ENCODE measurements around the gene LRRK2.
A peak's percentile ranks its signal among the peaks of the same experiment; 100 is the strongest.

Gene LRRK2

DNA sequence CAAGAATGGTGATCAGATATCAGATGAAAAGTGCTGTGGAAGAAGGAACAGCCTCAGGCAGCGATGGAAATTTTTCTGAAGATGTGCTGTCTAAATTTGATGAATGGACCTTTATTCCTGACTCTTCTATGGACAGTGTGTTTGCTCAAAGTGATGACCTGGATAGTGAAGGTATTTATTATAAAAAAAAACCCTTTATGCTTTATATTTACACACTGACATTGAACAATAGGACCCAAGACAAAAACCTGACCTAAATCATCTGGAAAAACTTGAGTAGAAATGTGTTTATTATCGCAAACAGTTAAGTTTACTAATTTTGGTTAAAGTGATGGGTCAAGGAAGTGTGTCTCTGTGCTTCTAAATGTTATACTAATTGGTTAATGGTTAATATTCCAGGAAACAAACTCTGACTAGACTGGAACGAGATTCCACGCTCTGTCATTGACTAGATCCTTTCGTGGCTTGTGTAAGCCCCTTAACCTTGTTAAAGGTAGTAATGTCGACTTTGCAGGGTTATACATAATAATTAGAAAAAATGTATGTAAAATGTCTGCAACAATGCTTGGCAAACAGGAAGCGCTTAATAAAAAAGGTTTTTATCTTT lies 62.7 kb downstream of the LRRK2 start:
- no peaks in the 10 kb centered on the region for H3K27me3 Mint-ChIP-seq
- ATAC-seq (replicated peaks): no peak
- no peak overlapping the region for H3K27ac Mint-ChIP-seq
- H3K4me3 Mint-ChIP-seq: no peak overlapping the region
- H3K4me1 Mint-ChIP-seq: no peaks in the 10 kb centered on the region
- DNase-seq: no peak
- peaks cover 15 to 40% of the 10 kb centered on the region in 2 donors for H3K36me3 Mint-ChIP-seq
- peaks cover 0 to 2% of the 10 kb centered on the region in 2 donors for H3K9me3 Mint-ChIP-seq

DNA sequence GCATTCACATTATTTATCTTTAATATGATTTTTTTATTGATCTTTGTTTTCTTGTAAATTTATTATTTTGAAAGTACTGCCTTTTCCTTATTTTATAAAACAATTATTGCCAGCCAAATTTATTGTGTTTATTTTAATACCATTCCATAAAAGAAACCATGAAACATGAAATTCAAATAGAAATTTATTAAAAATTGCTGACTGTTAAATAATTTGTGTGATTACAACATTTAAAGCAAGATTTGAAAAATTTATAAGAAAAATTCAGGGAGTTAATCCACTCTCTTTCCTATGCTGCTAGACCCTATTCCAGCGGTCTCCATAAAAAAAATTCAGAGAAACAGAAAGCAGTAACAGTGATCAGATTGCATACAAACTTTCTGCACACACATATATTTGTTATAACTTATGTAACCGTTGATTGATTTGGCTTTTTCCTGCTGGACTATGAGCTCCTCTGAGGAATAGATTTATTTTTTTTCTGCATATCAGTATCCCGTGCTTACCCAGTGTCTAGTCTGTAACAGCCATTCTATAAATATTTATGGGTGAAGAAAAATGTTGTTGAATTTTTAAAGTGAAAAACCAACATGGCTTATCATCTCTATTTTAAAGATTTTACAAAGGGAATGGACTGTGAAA lies 68.1 kb downstream of the LRRK2 start:
- Mint-ChIP-seq H3K4me3 (no peak overlapping the region), H3K27me3 (no peaks in the 10 kb centered on the region), H3K27ac (no peak overlapping the region), H3K36me3 (peaks cover 19 to 31% of the 10 kb centered on the region in 2 donors), H3K4me1 (no peaks in the 10 kb centered on the region), H3K9me3 (peaks cover 0 to 2% of the 10 kb centered on the region in 2 donors)
- no peak for ATAC-seq (replicated peaks)
- DNase-seq: no peak

DNA sequence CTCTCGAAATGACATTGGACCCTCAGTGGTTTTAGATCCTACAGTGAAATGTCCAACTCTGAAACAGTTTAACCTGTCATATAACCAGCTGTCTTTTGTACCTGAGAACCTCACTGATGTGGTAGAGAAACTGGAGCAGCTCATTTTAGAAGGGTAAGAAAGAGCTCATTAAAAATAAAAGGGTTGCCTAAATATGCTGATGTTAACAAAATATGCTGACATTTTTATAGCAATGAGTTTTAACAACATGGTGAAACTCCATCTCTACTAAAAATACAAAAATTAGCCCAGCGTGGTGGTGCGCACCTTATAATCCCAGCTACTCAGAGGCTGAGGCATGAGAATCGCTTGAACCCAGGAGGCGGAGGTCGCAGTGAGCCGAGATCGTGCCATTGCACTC lies 73.5 kb downstream of the LRRK2 start:
- DNase-seq (no peak), ATAC-seq (replicated peaks) (no peak)
- H3K9me3 Mint-ChIP-seq: no peaks in the 10 kb centered on the region
- no peaks in the 10 kb centered on the region for H3K4me1 Mint-ChIP-seq
- H3K4me3 Mint-ChIP-seq: no peak overlapping the region
- no peaks in the 10 kb centered on the region for H3K27me3 Mint-ChIP-seq
- H3K27ac Mint-ChIP-seq: no peak overlapping the region
- H3K36me3 Mint-ChIP-seq: peaks cover 15 to 16% of the 10 kb centered on the region in 2 donors

DNA sequence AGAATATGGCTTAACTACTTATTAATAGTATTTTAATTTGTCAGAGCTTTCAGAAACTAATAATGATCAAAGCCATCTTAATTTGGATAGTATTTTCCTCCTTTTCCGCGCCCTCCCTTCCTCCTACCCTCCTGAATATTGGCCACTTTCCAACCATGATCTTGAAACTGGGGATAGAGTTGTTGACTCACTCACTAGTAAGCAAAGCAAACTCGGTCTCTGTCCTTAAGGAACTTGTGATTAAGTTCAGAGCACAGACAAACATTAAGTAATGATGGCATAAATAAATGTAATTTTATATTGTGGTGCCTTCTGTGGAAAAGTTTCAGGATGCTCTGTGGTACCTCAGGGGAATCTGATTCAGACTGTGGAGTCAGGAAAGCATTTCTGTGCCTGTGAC lies 75.7 kb downstream of the LRRK2 start:
- Mint-ChIP-seq H3K27ac (no peak overlapping the region), H3K36me3 (peaks cover 13 to 16% of the 10 kb centered on the region in 2 donors)
- no peak for DNase-seq

DNA sequence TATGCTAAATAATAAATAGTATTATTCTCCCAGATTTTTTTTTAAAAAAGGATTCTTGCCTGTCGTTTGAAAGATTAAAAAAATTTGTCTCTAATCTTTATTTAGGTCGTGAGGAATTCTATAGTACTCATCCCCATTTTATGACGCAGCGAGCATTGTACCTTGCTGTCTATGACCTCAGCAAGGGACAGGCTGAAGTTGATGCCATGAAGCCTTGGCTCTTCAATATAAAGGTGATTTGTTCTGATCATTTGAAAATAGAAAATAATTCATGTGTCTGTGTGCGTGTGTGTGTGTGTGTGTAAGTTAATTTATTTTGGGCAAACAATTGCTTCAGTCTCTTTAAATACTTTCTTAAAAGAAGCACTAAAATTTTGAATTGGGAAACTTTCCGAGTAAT lies 84.2 kb downstream of the LRRK2 start:
- Mint-ChIP-seq H3K4me1 (peaks cover 2 to 8% of the 10 kb centered on the region in 2 donors), H3K9me3 (no peaks in the 10 kb centered on the region), H3K27me3 (no peaks in the 10 kb centered on the region), H3K36me3 (peaks cover 7 to 17% of the 10 kb centered on the region in 2 donors), H3K4me3 (no peak overlapping the region), H3K27ac (no peak overlapping the region)
- ATAC-seq (replicated peaks) (no peak), DNase-seq (no peak)

More for the DNA sequence above, 75.7 kb downstream of the LRRK2 start:
- H3K9me3 Mint-ChIP-seq: no peaks in the 10 kb centered on the region
- H3K27me3 Mint-ChIP-seq: no peaks in the 10 kb centered on the region
- no peaks in the 10 kb centered on the region for H3K4me1 Mint-ChIP-seq
- H3K4me3 Mint-ChIP-seq: no peak overlapping the region
- ATAC-seq (replicated peaks): no peak

DNA sequence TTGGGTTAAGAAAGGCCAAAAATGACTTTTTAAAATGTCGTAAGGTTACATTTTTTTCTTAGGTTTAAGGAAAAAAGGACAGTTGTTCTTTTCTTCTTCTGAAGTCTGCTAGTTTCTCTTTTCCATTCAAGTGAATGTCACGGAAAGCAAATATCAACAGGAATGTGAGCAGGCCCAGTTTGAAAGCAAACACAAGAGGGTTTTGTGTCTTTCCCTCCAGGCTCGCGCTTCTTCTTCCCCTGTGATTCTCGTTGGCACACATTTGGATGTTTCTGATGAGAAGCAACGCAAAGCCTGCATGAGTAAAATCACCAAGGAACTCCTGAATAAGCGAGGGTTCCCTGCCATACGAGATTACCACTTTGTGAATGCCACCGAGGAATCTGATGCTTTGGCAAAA lies 85.4 kb downstream of the LRRK2 start:
- Mint-ChIP-seq H3K9me3 (no peaks in the 10 kb centered on the region), H3K4me3 (no peak overlapping the region), H3K36me3 (peaks cover 8 to 25% of the 10 kb centered on the region in 2 donors), H3K27ac (no peak overlapping the region), H3K4me1 (peaks cover 8 to 20% of the 10 kb centered on the region in 2 donors), H3K27me3 (no peaks in the 10 kb centered on the region)
- no peak for DNase-seq
- ATAC-seq (replicated peaks): no peak

DNA sequence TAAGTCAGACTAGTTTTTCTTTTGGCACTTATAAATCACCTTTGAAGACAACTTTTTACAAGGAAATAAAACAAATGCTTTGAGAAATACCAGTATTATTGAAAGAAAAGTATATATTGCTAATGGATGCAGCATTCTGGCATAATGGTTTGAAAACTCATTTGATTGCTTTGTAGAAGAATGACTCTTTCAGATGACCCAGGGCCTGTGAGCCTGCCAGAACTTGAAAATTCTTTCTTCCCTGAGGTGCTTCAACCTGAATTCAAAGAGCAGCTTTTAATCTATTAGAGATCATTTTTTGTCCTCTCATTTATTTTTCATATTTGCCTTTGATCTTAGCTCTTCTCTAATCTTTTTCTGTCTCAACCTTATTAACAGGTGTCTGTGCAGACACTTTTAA lies 87.4 kb downstream of the LRRK2 start:
- Mint-ChIP-seq H3K4me3 (no peak overlapping the region), H3K4me1 (peaks cover 9 to 22% of the 10 kb centered on the region in 2 donors), H3K9me3 (no peaks in the 10 kb centered on the region), H3K27me3 (no peaks in the 10 kb centered on the region), H3K36me3 (peaks cover 9 to 21% of the 10 kb centered on the region in 2 donors), H3K27ac (no peak overlapping the region)
- DNase-seq (no peak), ATAC-seq (replicated peaks) (no peak)

DNA sequence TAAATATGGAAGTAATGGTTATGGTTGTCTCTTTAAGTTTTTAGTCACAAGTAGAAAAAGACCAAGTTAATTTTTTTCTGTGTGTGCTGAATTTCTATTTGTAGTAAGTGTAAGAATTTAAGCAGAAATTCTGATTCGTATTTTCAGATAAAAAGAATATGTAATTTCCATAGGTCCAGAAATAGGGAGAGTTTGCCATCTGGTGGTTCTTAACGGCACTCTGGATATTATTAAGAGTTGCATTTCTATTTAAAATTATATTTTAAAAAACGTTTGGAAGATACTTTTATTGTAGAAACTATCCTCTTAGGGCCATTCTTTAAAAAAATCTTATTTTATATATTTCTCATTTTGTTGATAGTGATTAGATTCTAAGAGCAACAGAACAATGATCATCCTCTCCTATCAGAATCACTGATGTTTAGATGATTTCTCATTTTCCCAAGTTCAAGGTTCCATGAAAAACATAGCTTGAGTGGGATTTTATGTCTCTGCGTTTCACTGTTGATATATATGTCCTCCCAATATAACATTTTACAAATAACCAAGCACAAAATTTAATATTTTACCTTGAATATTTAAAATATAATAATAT lies 88.3 kb downstream of the LRRK2 start:
- Mint-ChIP-seq H3K27me3 (no peaks in the 10 kb centered on the region), H3K9me3 (no peaks in the 10 kb centered on the region), H3K27ac (no peak overlapping the region), H3K36me3 (peaks cover 9 to 21% of the 10 kb centered on the region in 2 donors), H3K4me1 (peaks cover 9 to 22% of the 10 kb centered on the region in 2 donors), H3K4me3 (no peak overlapping the region)
- ATAC-seq (replicated peaks) (no peak), DNase-seq (no peak)

DNA sequence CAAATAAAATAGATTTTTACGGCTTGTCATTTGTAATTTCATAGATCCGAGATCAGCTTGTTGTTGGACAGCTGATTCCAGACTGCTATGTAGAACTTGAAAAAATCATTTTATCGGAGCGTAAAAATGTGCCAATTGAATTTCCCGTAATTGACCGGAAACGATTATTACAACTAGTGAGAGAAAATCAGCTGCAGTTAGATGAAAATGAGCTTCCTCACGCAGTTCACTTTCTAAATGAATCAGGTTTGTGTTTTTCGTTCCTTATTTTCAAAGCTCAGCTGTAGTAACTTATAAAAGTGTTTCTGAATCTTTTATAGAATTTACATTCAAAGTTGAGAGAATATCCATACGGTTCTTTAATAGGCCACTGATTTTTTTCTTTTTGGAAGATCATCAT lies 89.1 kb downstream of the LRRK2 start:
- H3K9me3 Mint-ChIP-seq: no peaks in the 10 kb centered on the region
- ATAC-seq (replicated peaks) (peak; percentile 42 to 66), DNase-seq (no peak)
- H3K4me3 Mint-ChIP-seq: peak overlapping the region in 1 of 2 donors; percentile 32
- peak overlapping the region; percentile 59 for H3K27ac Mint-ChIP-seq
- peaks cover 9 to 22% of the 10 kb centered on the region in 2 donors for H3K4me1 Mint-ChIP-seq
- H3K27me3 Mint-ChIP-seq: no peaks in the 10 kb centered on the region
- peaks cover 8 to 20% of the 10 kb centered on the region in 2 donors for H3K36me3 Mint-ChIP-seq

DNA sequence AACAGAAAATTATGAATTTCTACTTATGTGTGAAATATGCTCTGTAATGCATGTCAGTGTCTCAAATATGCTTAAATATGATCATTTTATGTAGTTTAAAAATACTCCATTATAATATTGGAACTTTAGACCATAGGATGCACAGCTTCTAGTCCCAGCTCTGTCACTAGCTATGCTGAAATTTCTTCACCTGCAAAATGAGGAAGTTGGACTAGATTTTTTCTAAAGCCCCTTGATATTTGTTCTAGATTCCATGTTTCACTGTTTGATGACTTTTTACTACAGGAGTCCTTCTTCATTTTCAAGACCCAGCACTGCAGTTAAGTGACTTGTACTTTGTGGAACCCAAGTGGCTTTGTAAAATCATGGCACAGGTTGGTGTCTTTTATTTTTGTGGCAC lies 90.1 kb downstream of the LRRK2 start:
- H3K4me1 Mint-ChIP-seq: peaks cover 9 to 22% of the 10 kb centered on the region in 2 donors
- peaks cover 6 to 17% of the 10 kb centered on the region in 2 donors for H3K36me3 Mint-ChIP-seq
- no peak for DNase-seq
- peak; percentile 45 to 46 for ATAC-seq (replicated peaks)
- no peak overlapping the region for H3K27ac Mint-ChIP-seq
- H3K27me3 Mint-ChIP-seq: no peaks in the 10 kb centered on the region
- H3K4me3 Mint-ChIP-seq: no peak overlapping the region
- H3K9me3 Mint-ChIP-seq: no peaks in the 10 kb centered on the region

DNA sequence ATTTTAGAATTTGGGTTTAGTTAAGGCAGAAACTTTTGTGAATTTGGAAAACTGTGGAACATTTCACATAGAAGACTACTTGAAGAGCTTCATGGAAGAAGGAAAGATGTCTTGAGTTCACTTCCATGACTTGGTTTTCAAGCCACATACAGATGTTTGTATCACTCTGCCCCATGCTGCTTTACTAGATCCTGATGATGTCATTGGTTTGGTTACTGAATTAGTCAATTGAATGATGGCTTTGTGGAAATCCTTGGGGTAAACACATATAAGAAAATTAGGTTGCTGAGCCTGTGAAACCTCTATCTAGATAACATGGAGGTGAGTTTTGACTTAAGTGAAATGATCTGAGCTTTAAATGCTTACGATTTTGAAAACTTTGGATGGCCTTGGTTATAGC lies 90.6 kb downstream of the LRRK2 start:
- ATAC-seq (replicated peaks) (no peak), DNase-seq (no peak)
- Mint-ChIP-seq H3K4me3 (no peak overlapping the region), H3K27me3 (no peaks in the 10 kb centered on the region), H3K9me3 (no peaks in the 10 kb centered on the region), H3K36me3 (peaks cover 6 to 17% of the 10 kb centered on the region in 2 donors), H3K27ac (no peak overlapping the region), H3K4me1 (peaks cover 9 to 22% of the 10 kb centered on the region in 2 donors)

DNA sequence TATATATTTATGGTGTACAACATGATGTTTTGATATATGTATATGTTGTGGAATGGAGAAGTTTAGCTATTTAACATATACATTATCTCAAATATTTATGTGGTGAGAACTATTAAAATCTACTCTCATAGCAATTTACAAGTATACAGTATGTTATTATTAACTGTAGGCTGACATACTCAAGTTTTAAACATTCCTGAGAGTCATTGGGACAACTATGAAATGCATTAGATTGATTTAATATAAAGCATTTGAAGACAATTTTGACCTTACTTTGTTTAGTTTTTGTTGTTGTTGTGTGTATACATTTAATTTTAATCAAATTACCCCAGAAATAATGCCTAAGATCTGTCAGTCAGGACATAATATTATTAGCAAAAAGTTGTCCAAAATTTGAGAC lies 99.5 kb downstream of the LRRK2 start:
- H3K4me1 Mint-ChIP-seq: peaks cover 0 to 2% of the 10 kb centered on the region in 2 donors
- H3K36me3 Mint-ChIP-seq: peaks cover 21% of the 10 kb centered on the region in 2 donors
- no peaks in the 10 kb centered on the region for H3K9me3 Mint-ChIP-seq
- no peak overlapping the region for H3K4me3 Mint-ChIP-seq
- ATAC-seq (replicated peaks) (no peak), DNase-seq (no peak)
- no peaks in the 10 kb centered on the region for H3K27me3 Mint-ChIP-seq
- H3K27ac Mint-ChIP-seq: no peak overlapping the region

DNA sequence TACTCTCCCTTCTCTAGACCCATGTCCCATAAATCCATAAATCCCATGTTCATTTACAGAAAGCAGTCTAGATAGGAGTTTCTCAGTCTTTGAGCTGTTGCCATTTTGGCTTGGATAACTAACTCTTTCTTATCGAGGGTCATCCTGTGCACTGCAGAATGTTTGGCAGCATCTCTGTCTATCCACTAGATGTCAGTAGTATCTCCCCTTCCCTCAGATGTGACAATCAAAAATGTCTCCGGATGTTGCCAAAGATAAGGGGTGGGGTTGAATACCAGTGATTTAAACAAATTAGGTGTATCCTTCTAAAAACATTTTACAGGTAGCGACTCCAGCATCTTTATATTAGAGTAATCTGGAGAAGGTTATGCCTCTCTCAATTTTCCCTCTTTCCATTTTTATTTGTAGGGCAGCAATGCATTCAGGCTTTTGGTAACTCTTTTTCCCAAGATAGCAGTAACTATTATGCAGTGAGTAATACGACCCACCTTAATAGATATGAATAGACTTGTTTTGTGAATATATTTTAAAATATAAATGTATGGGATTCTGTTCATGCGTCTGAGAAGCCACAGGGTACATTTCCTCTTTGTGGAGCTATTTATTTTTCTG lies 100.7 kb downstream of the LRRK2 start:
- Mint-ChIP-seq H3K4me1 (peaks cover 0 to 2% of the 10 kb centered on the region in 2 donors), H3K27ac (no peak overlapping the region), H3K36me3 (peaks cover 28% of the 10 kb centered on the region in 2 donors), H3K9me3 (no peaks in the 10 kb centered on the region), H3K27me3 (no peaks in the 10 kb centered on the region), H3K4me3 (no peak overlapping the region)
- ATAC-seq (replicated peaks) (peak; percentile 83 to 84), DNase-seq (peak; percentile 1)

DNA sequence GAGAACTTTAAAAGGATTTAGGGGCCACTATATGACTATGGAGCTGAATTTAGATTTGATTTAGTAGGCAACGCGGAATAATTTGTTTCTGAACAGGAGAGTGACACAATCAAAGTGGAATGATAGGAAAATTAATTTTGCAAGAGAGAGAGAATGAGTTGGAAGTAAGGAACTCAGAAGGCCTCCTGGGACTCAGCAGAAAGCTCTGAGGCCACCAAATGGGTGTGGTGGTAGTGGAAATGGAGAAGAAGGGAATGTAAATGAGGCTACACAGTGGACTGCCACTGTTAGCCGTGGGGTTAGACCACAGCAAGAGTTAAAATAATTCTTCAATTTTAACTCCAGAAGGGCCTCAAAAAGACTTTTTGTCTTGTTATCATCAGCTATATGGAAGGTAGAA lies 102.7 kb downstream of the LRRK2 start:
- no peak overlapping the region for H3K27ac Mint-ChIP-seq
- peaks cover 38 to 41% of the 10 kb centered on the region in 2 donors for H3K36me3 Mint-ChIP-seq
- H3K4me1 Mint-ChIP-seq: peaks cover 0 to 2% of the 10 kb centered on the region in 2 donors
- H3K27me3 Mint-ChIP-seq: no peaks in the 10 kb centered on the region
- no peak for DNase-seq
- no peak for ATAC-seq (replicated peaks)
- H3K4me3 Mint-ChIP-seq: no peak overlapping the region
- H3K9me3 Mint-ChIP-seq: peaks cover 0 to 3% of the 10 kb centered on the region in 2 donors

Measured in stimulated activated naive B cell treated with anti-CD40 and anti-IgM and Interleukin-4, amounts not matched to agents 10 μg/mL and 1 μg/mL and 100 μg/mL, for 72 hours (primary cell).